DMS153 (cell line): ENCODE data around the gene NFAT5.

Experiments used
- DNase-seq: peaks from one replicate; lab custom pipeline; 2025; lab: John Stamatoyannopoulos, UW

NFAT5 gene

GRCh38 chr16:69741519-69741918, 175.8 kb downstream of the NFAT5 start:
- no peak for DNase-seq

- DNase-seq = no peak
These were observed 176.5 kb downstream of the NFAT5 start for GRCh38 chr16:69741951-69742904.

- DNase-seq = no peak
These were observed 178.8 kb downstream of the NFAT5 start for GRCh38 chr16:69744363-69745231.

GRCh38 chr16:69745232-69745612, 179.5 kb downstream of the NFAT5 start:
- DNase-seq = no peak

- no peak for DNase-seq
These were observed 180.2 kb downstream of the NFAT5 start for GRCh38 chr16:69745959-69746358.

GRCh38 chr16:69747115-69747514, 181.3 kb downstream of the NFAT5 start:
- no peak for DNase-seq

- DNase-seq = no peak
These were observed 183.1 kb downstream of the NFAT5 start for GRCh38 chr16:69748694-69749345.

- no peak for DNase-seq
These were observed 188.3 kb downstream of the NFAT5 start for GRCh38 chr16:69754143-69754468.
